ENCODE measurements around the gene BUB1B. TPM values are rescaled to one million over a fixed set of nuclear protein-coding genes. Genes with fewer than 3 reads are reported as not detected.

Gene BUB1B
- polyA plus RNA-seq, 1 of the 3 experiments (the other 2 are of a cell fraction), result 12.6 TPM

- Histone ChIP-seq H4K20me1 (ENCODE audit: insufficient read depth) (peaks cover 13% of the 10 kb centered on the region), H3K4me2 (peak overlapping the region; percentile 59), H3K4me3 (ENCODE audit: low read depth in 2 of 2, low read length in 1 of 2) (no peak overlapping the region), H3F3A (replicated peaks; ENCODE audit: insufficient read depth) (peaks cover 22% of the 10 kb centered on the region), H3K27me3 (ENCODE audit: insufficient read depth) (peaks cover 31% of the 10 kb centered on the region), H2AFZ (ENCODE audit: low read depth) (no peak overlapping the region), H3K36me3 (replicated peaks in 1 of 2; ENCODE audit: control insufficient read depth in 1 of 2, insufficient read depth in 2 of 2, low read length in 1 of 2) (no peaks in the 10 kb centered on the region), H3K79me2 (ENCODE audit: insufficient read depth) (no peaks in the 10 kb centered on the region), H3K9ac (no peak overlapping the region), H3K4me1 (ENCODE audit: control insufficient read depth in 1 of 2, insufficient read depth in 2 of 2, low read depth in 1 of 2, low read length in 1 of 2) (peaks cover 13 to 35% of the 10 kb centered on the region in 2 experiments), H3K9me3 (no peaks in the 10 kb centered on the region), H3K9me2 (no peaks in the 10 kb centered on the region), H3K27ac (ENCODE audit: low read depth in 2 of 2, low read length in 1 of 2) (peak overlapping the region in 1 of 2 experiments; percentile 77; a peak in 2 of 4 replicates)
- TF ChIP-seq GABPA (IDR thresholded peaks at IDR 0.05; ENCODE audit: low read depth) (no peak), SIN3A (IDR thresholded peaks at IDR 0.05; ENCODE audit: borderline replicate concordance, low read depth, low read length) (no peak), JUND (IDR thresholded peaks at IDR 0.05) (no peak), TEAD4 (IDR thresholded peaks at IDR 0.05; ENCODE audit: borderline replicate concordance, insufficient read depth) (no peak), NFIC (IDR thresholded peaks at IDR 0.05; ENCODE audit: borderline replicate concordance) (no peak)
- ChIA-PET POLR2A (interaction anchor here (1.6 kb wide), 1 partner anchor 14 kb away, joined by 3 read pairs; no protein-coding TSS in a partner anchor), CTCF (interaction anchor here (0.9 to 34.5 kb wide), 7 partner anchors 10 to 60 kb away, joined by 3 to 720 read pairs (median 3); partner anchors contain the start of gene PLCB2)
- no peak for DNase-seq
- 92% methylated on average over 7 of the region's 8 CpGs for WGBS (ENCODE audit: low lambda C conversion rate)
These were observed 89.4 kb downstream of the BUB1B start for GRCh38 chr15:40250304-40250656.

- POLR2A ChIA-PET, result interaction anchor here (1.6 kb wide), 1 partner anchor 13 kb away, joined by 3 read pairs; no protein-coding TSS in a partner anchor
- H3K27me3 ChIP-seq (ENCODE audit: insufficient read depth), result peaks cover 26% of the 10 kb centered on the region
These were observed 90.1 kb downstream of the BUB1B start for GRCh38 chr15:40250771-40251483.

More at GRCh38 chr15:40250771-40251483, 90.1 kb downstream of the BUB1B start:
- H3K27ac ChIP-seq (ENCODE audit: low read depth in 2 of 2, low read length in 1 of 2), result no peak overlapping the region
- no peaks in the 10 kb centered on the region for H3K79me2 ChIP-seq (ENCODE audit: insufficient read depth)
- H3K4me3 ChIP-seq (ENCODE audit: low read depth in 2 of 2, low read length in 1 of 2), result no peak overlapping the region
- peaks cover 13% of the 10 kb centered on the region for H4K20me1 ChIP-seq (ENCODE audit: insufficient read depth)
- TF ChIP-seq MAX (IDR thresholded peaks at IDR 0.05; ENCODE audit: low read depth) (no peak), EZH2phosphoT487 (IDR thresholded peaks at IDR 0.05; ENCODE audit: borderline replicate concordance, low read depth) (no peak), YY1 (IDR thresholded peaks at IDR 0.05; ENCODE audit: low read depth) (no peak), SMC3 (IDR thresholded peaks at IDR 0.05; ENCODE audit: low read depth, low read length) (no peak), TCF12 (IDR thresholded peaks at IDR 0.05) (no peak), SIN3A (IDR thresholded peaks at IDR 0.05; ENCODE audit: borderline replicate concordance, low read depth, low read length) (no peak), FOSL2 (IDR thresholded peaks at IDR 0.05; ENCODE audit: borderline replicate concordance, low read depth) (no peak), FOXM1 (IDR thresholded peaks at IDR 0.05; ENCODE audit: low read depth) (no peak), GABPA (IDR thresholded peaks at IDR 0.05; ENCODE audit: low read depth) (no peak)
- H3K4me1 ChIP-seq (ENCODE audit: control insufficient read depth in 1 of 2, insufficient read depth in 2 of 2, low read depth in 1 of 2, low read length in 1 of 2), result peaks cover 13 to 35% of the 10 kb centered on the region in 2 experiments
- no peak overlapping the region for H2AFZ ChIP-seq (ENCODE audit: low read depth)
- CTCF ChIA-PET, result interaction anchor here (0.9 to 34.5 kb wide), 7 partner anchors 11 to 59 kb away, joined by 3 to 720 read pairs (median 5); partner anchors contain the start of gene PLCB2
- H3K9ac ChIP-seq, result no peak overlapping the region
- no peaks in the 10 kb centered on the region for H3K36me3 ChIP-seq (replicated peaks in 1 of 2; ENCODE audit: control insufficient read depth in 1 of 2, insufficient read depth in 2 of 2, low read length in 1 of 2)
- H3K9me2 ChIP-seq, result no peaks in the 10 kb centered on the region
- no peak overlapping the region for H3K4me2 ChIP-seq
- WGBS (ENCODE audit: low lambda C conversion rate), result 92% methylated on average over 13 of the region's 13 CpGs
- peaks cover 22% of the 10 kb centered on the region for H3F3A ChIP-seq (replicated peaks; ENCODE audit: insufficient read depth)
- DNase-seq, result no peak
- no peaks in the 10 kb centered on the region for H3K9me3 ChIP-seq
